HepG2 (cell line): ENCODE data around the gene HOXA10. TPM values are rescaled to one million over a fixed set of nuclear protein-coding genes. Genes with fewer than 3 reads are reported as not detected.

ENCODE experiments used
- FIP1L1 ChIP-seq: fragments of 200-400 bp; formaldehyde crosslinking; IDR thresholded peaks from 2 replicates; pipeline ENCODE4 v1.6.1; 2018; ENCODE audit warnings: low read depth, mild to moderate bottlenecking, low read length, moderate library complexity, borderline replicate concordance; ENCODE audit not compliant: insufficient read depth
- GATA4 ChIP-seq: sonication (generic); IDR thresholded peaks from 2 replicates; pipeline ENCODE4 v1.6.1; 2016; ENCODE audit warnings: antibody characterized with exemption, low read depth, borderline replicate concordance
- ISX ChIP-seq: sonication (generic); formaldehyde crosslinking; conservative IDR thresholded peaks from 2 replicates; pipeline ENCODE4 v1.5.0; 2020; ENCODE audit warnings: missing genetic modification reagents
- KDM5A ChIP-seq: fragments of 200-600 bp; sonication (generic); IDR thresholded peaks from 2 replicates; pipeline ENCODE4 v1.7.0; 2018; ENCODE audit warnings: antibody characterized with exemption, mild to moderate bottlenecking, low read length, borderline replicate concordance
- MBNL3 ChIP-seq: fragments of 250-450 bp; sonication (Bioruptor Pico); conservative IDR thresholded peaks from 2 replicates; pipeline ENCODE4 v1.8.0; 2022; ENCODE audit warnings: mild to moderate bottlenecking, inconsistent platforms
- MIER2 ChIP-seq: IDR thresholded peaks from 2 replicates; pipeline ENCODE4 v1.6.1; 2016; ENCODE audit warnings: missing biosample characterization, missing genetic modification reagents
- NFE2L1 ChIP-seq: sonication (generic); formaldehyde crosslinking; IDR thresholded peaks from 2 replicates; pipeline ENCODE4 v1.4.0; 2020; ENCODE audit warnings: missing genetic modification reagents, mild to moderate bottlenecking, borderline replicate concordance
- PRDM4 ChIP-seq: sonication (generic); formaldehyde crosslinking; IDR thresholded peaks from 2 replicates; pipeline ENCODE4 v1.9.0; 2021; ENCODE audit warnings: missing genetic modification reagents, borderline replicate concordance
- RBAK ChIP-seq: sonication (generic); formaldehyde crosslinking; IDR thresholded peaks from 2 replicates; pipeline ENCODE4 v1.5.1; 2020; ENCODE audit warnings: mild to moderate bottlenecking, missing genetic modification reagents
- SOX13 ChIP-seq, 3 experiments: fragments of 450-650 bp in 1 of 3; sonication (generic) in 1 of 3; formaldehyde crosslinking in 1 of 3; IDR thresholded peaks in 2 of 3; conservative IDR thresholded peaks in 1 of 3; 2 replicates each; pipeline versions ENCODE4 v1.5.0 to v1.6.1; 2016 to 2020; ENCODE audit warnings: antibody characterized with exemption in 1 of 3, mild to moderate bottlenecking in 1 of 3, missing compliant biosample characterization in 1 of 3, missing genetic modification reagents in 1 of 3, moderate library complexity in 1 of 3
- TFE3 ChIP-seq: IDR thresholded peaks from 2 replicates; pipeline ENCODE4 v1.6.1; 2016
- ZFP62 ChIP-seq: sonication (generic); formaldehyde crosslinking; IDR thresholded peaks from 2 replicates; pipeline ENCODE4 v1.4.0; 2020; ENCODE audit warnings: missing genetic modification reagents
- ZNF225 ChIP-seq: sonication (generic); formaldehyde crosslinking; IDR thresholded peaks from 2 replicates; pipeline ENCODE4 v1.4.0; 2020; ENCODE audit warnings: mild to moderate bottlenecking, missing genetic modification reagents
- ZNF230 ChIP-seq: sonication (generic); formaldehyde crosslinking; IDR thresholded peaks from 2 replicates; pipeline ENCODE4 v1.4.0; 2020; ENCODE audit warnings: mild to moderate bottlenecking, missing genetic modification reagents
- ZNF24 ChIP-seq: fragments of 450-650 bp; IDR thresholded peaks from 2 replicates; pipeline ENCODE4 v1.6.1; 2017; ENCODE audit warnings: antibody characterized with exemption, mild to moderate bottlenecking
- ZNF326 ChIP-seq: sonication (generic); formaldehyde crosslinking; IDR thresholded peaks from 2 replicates; pipeline ENCODE4 v1.4.0; 2020; ENCODE audit warnings: missing genetic modification reagents, borderline replicate concordance
- ZNF460 ChIP-seq: sonication (generic); formaldehyde crosslinking; IDR thresholded peaks from 2 replicates; pipeline ENCODE4 v1.5.1; 2020; ENCODE audit warnings: missing genetic modification reagents, mild to moderate bottlenecking, borderline replicate concordance
- ZNF646 ChIP-seq: sonication (generic); formaldehyde crosslinking; IDR thresholded peaks from 2 replicates; pipeline ENCODE4 v1.9.0; 2021; ENCODE audit warnings: mild to moderate bottlenecking, missing genetic modification reagents
- polyA plus RNA-seq, 8 experiments: library from polyadenylated mRNA; depleted of rRNA in 3 of 8; stranded (reverse) in 7 of 8; unstranded in 1 of 8; fragments of >200 nt; fragmentation: Illumina TruSeq in 4 of 8; extraction: Trizol in 4 of 8; gene quantifications; 2 replicates each; pipeline versions ENCODE4 v1.2.1 to v1.2.3, GENCODE V29; 2011 to 2016; ENCODE audit warnings: low read depth in 4 of 8, missing spikeins in 1 of 8, mixed read lengths in 1 of 8; ENCODE audit not compliant: insufficient read depth in 1 of 8
- total RNA-seq, 5 experiments: library from RNA; depleted of rRNA; stranded (reverse); fragments of >200 nt; fragmentation: Illumina TruSeq; extraction: Trizol; gene quantifications; 2 replicates each; pipeline ENCODE4 v1.2.3, GENCODE V29; 2016; ENCODE audit warnings: low read depth in 1 of 5

Gene HOXA10
- total and polyA plus RNA-seq, 2 of the 13 experiments (the other 11 are each of a cell fraction or from before 2014, with no cell fraction given): not detected

- TF ChIP-seq SOX13 (IDR thresholded peaks at IDR 0.05) (no peak), SOX13 (CRISPR knock-in tag; conservative IDR thresholded peaks at IDR 0.05 in 1 of 2, IDR thresholded peaks at IDR 0.05 in 1 of 2) (peak in 1 of 2 experiments; percentile 76; a peak in 2 of 4 replicates), ISX (CRISPR knock-in tag) (no peak; the same call in 1 of the 2 replicates), ZNF225 (CRISPR knock-in tag) (no peak), MIER2 (CRISPR knock-in tag) (0 out of 2 replicates have a peak, but pooled peaks have one; percentile 37), ZNF460 (CRISPR knock-in tag) (no peak; the same call in 1 of the 2 replicates), FIP1L1 (no peak), RBAK (CRISPR knock-in tag) (no peak), NFE2L1 (CRISPR knock-in tag) (no peak), PRDM4 (CRISPR knock-in tag) (no peak), ZNF230 (CRISPR knock-in tag) (peak; percentile 72; the same call in 1 of the 2 replicates), TFE3 (CRISPR knock-in tag) (no peak), ZNF24 (no peak), ZFP62 (CRISPR knock-in tag) (no peak), ZNF326 (CRISPR knock-in tag) (no peak), KDM5A (no peak), GATA4 (peak; percentile 10; the same call in 1 of the 2 replicates), ZNF646 (no peak), MBNL3 (CRISPR knock-in tag) (no peak)
Measured at GRCh38 chr7:27122077-27122910, 51.8 kb downstream of the HOXA10 start (continued).
